Brain microvascular endothelial cell (primary cell): ENCODE data around the gene SULT1A3.

ENCODE experiments used
- DNase-seq: peaks from one replicate; pipeline ENCODE4 v3.0.0-alpha.2; 2020
- H3K27ac ChIP-seq: fragments of 250-450 bp; sonication (Bioruptor Pico); 2 replicates; pipeline ENCODE4 v1.5.1; 2020; ENCODE audit warnings: mild to moderate bottlenecking, moderate library complexity
- H3K27me3 ChIP-seq: fragments of 250-450 bp; sonication (Bioruptor Pico); replicated peaks from 2 replicates; pipeline ENCODE4 v1.5.1; 2020; ENCODE audit warnings: mild to moderate bottlenecking
- H3K36me3 ChIP-seq: fragments of 250-450 bp; sonication (Bioruptor Pico); replicated peaks from 2 replicates; pipeline ENCODE4 v1.5.1; 2020; ENCODE audit warnings: mild to moderate bottlenecking
- H3K4me3 ChIP-seq: 2 replicates; pipeline ENCODE4 v1.5.1; 2011; ENCODE audit warnings: low read depth, mild to moderate bottlenecking, control low read depth, low read length, moderate library complexity
- CTCF ChIP-seq: IDR thresholded peaks from 2 replicates; pipeline ENCODE4 v1.5.1; 2011; ENCODE audit warnings: low read depth, mild to moderate bottlenecking, moderate library complexity, low read length, control low read depth, inconsistent platforms; ENCODE audit errors: missing control alignments
- in situ Hi-C: cut with HindIII; loops from 2 replicates; pipeline ENCODE4 v1.10.0; 2017; ENCODE audit warnings: low sequenced_read_pairs, low pct_ligation_motif_present

Gene SULT1A3

GRCh38 chr16:30180741-30181140 lies 18.3 kb upstream of the SULT1A3 start:
- in situ Hi-C loops: no loop called here
- Histone ChIP-seq H3K36me3 (no peaks in the 10 kb centered on the region), H3K27ac (no peak overlapping the region), H3K4me3 (no peak overlapping the region), H3K27me3 (no peaks in the 10 kb centered on the region)
- no peak for TF ChIP-seq CTCF
- DNase-seq: no peak

GRCh38 chr16:30183233-30184095 lies 15.6 kb upstream of the SULT1A3 start, which contains the start of gene CORO1A:
Gene CORO1A, plus strand, starts transcription at chr16:30183602. Its CDS starts 1,608 bp downstream, at chr16:30185210.
- peak within 1 kb of the TSS; percentile 63 for H3K4me3 ChIP-seq
- DNase-seq: peak; percentile 54
- no peaks in the 10 kb centered on the region for H3K36me3 ChIP-seq
- in situ Hi-C loops: no loop called here
- no peaks in the 10 kb centered on the region for H3K27me3 ChIP-seq
- no peak within 1 kb of the TSS for H3K27ac ChIP-seq
- no peak for TF ChIP-seq CTCF

GRCh38 chr16:30184096-30184890 lies 14.8 kb upstream of the SULT1A3 start:
- Histone ChIP-seq H3K4me3 (peak overlapping the region; percentile 63), H3K36me3 (no peaks in the 10 kb centered on the region), H3K27me3 (no peaks in the 10 kb centered on the region), H3K27ac (no peak overlapping the region)
- in situ Hi-C loops: no loop called here
- DNase-seq: no peak
- no peak for TF ChIP-seq CTCF

DNA sequence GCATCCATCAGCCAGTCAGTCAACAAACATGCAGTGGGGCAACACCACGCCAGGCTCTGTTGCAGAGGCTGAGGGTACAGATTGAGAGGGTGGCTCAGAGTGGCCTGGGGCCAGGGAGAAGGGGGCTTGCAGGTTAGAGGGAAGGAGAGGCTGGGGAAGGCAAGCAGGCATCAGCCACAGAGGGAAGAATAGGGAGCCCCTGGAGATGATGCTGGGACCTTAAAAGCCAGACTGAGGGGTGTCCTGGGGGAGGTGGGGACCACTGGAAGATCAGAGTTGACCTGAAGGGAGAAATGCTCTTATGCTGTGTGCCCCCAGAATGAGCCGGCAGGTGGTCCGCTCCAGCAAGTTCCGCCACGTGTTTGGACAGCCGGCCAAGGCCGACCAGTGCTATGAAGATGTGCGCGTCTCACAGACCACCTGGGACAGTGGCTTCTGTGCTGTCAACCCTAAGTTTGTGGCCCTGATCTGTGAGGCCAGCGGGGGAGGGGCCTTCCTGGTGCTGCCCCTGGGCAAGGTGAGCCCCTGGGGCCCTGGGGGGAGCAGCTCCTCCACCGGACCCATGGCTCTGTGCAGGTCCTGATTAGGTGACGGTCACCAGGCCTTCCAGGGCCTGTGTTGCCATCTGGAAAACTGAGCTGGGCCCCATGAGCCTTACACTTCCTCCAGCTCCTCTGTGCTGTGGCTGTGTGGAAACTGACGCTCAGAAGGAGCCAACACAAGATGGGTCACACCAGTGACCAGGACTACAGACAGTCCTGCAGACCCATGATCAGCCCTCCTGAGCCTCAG lies 14.0 kb upstream of the SULT1A3 start:
- H3K4me3 ChIP-seq: no peak overlapping the region
- in situ Hi-C loops: no loop called here
- H3K36me3 ChIP-seq: no peaks in the 10 kb centered on the region
- TF ChIP-seq CTCF: no peak
- H3K27ac ChIP-seq: no peak overlapping the region
- DNase-seq: no peak
- no peaks in the 10 kb centered on the region for H3K27me3 ChIP-seq

DNA sequence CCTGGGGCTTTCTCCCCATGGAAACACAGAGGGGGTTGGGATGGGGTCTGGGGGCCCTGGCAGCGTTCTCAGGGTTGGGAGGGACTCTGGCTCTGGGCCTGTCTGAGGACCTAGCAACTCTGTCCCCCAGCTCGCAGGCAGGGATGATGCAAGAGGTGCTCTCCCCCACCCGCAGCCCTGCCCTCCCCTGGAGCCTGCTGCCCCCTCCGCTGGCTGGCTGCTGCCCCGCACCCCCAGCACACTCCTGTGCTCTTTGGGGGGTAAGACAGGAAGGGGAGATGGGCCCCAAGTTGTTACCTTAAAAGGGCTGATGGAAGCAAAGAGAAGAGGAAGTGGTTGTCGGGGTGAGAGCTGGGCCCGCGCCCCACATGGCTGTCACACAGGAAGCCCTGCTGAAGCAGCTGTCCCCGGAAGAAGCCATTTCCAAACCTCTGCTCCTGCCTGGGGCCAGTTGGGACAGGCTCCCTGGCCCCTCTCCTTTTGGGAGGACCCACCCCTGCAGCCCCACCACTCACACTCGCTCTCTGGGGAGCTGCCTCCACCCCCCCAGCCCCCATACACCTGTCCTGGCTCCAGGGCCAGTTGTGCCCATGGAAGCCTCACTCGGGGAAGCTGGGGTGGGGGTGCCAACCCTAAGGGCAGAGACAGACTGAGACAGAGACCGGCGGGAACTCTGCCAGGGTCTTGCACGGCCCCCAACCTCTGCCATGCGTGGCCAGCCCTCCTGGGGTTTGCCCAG lies 13.2 kb upstream of the SULT1A3 start:
- H3K36me3 ChIP-seq: no peaks in the 10 kb centered on the region
- TF ChIP-seq CTCF: no peak
- no peak overlapping the region for H3K27ac ChIP-seq
- no peak overlapping the region for H3K4me3 ChIP-seq
- in situ Hi-C loops: no loop called here
- DNase-seq: no peak
- no peaks in the 10 kb centered on the region for H3K27me3 ChIP-seq
